RWPE2 (cell line): ENCODE data around the gene TRIM44.

Experiments
- ATAC-seq: fragments of 200-7000 bp; cut with Tn5 transposase; 3 replicates; pipeline ENCODE4 v1.9.1; 2021; ENCODE audit warnings: low read depth
- DNase-seq: peaks from one replicate; pipeline ENCODE4 v3.0.0-alpha.2; 2020; ENCODE audit warnings: low spot score
- H3K27ac ChIP-seq: fragments of 450-650 bp; 2 replicates; pipeline ENCODE4 v1.5.1; 2017; ENCODE audit warnings: mild to moderate bottlenecking; ENCODE audit not compliant: poor library complexity, severe bottlenecking
- H3K27me3 ChIP-seq: fragments of 250-450 bp; sonication (Bioruptor Pico); 2 replicates; pipeline ENCODE4 v1.5.1; 2021; ENCODE audit warnings: mild to moderate bottlenecking, moderate library complexity; ENCODE audit not compliant: insufficient read depth, poor library complexity, severe bottlenecking
- H3K36me3 ChIP-seq: fragments of 250-450 bp; sonication (Bioruptor Pico); 2 replicates; pipeline ENCODE4 v1.5.1; 2020; ENCODE audit warnings: low read depth, mild to moderate bottlenecking, moderate library complexity
- H3K4me1 ChIP-seq: fragments of 250-450 bp; sonication (Bioruptor Pico); 2 replicates; pipeline ENCODE4 v1.5.1; 2021; ENCODE audit warnings: mild to moderate bottlenecking, moderate library complexity; ENCODE audit not compliant: insufficient read depth, poor library complexity, severe bottlenecking
- H3K4me3 ChIP-seq: fragments of 250-450 bp; sonication (Bioruptor Pico); 2 replicates; pipeline ENCODE4 v1.5.1; 2021; ENCODE audit warnings: mild to moderate bottlenecking, moderate library complexity; ENCODE audit not compliant: severe bottlenecking
- H3K9me3 ChIP-seq: fragments of 250-450 bp; sonication (Bioruptor Pico); 2 replicates; pipeline ENCODE4 v1.5.1; 2021; ENCODE audit warnings: mild to moderate bottlenecking, moderate library complexity; ENCODE audit not compliant: severe bottlenecking
- TF ChIP-seq, protein P1 (sequence below): fragments of 450-650 bp; IDR thresholded peaks from one replicate; pipeline ENCODE4 v1.5.1; 2017; ENCODE audit warnings: mild to moderate bottlenecking, moderate library complexity; ENCODE audit not compliant: poor library complexity, severe bottlenecking

Gene TRIM44

GRCh38 chr11:35800970-35801953 is 138.7 kb downstream of the TRIM44 start:
- H3K9me3 ChIP-seq, result no peaks in the 10 kb centered on the region
- H3K36me3 ChIP-seq, result peaks cover 5% of the 10 kb centered on the region; the same call in 1 of the 2 replicates
- no peak for ATAC-seq
- TF ChIP-seq, protein P1, sequence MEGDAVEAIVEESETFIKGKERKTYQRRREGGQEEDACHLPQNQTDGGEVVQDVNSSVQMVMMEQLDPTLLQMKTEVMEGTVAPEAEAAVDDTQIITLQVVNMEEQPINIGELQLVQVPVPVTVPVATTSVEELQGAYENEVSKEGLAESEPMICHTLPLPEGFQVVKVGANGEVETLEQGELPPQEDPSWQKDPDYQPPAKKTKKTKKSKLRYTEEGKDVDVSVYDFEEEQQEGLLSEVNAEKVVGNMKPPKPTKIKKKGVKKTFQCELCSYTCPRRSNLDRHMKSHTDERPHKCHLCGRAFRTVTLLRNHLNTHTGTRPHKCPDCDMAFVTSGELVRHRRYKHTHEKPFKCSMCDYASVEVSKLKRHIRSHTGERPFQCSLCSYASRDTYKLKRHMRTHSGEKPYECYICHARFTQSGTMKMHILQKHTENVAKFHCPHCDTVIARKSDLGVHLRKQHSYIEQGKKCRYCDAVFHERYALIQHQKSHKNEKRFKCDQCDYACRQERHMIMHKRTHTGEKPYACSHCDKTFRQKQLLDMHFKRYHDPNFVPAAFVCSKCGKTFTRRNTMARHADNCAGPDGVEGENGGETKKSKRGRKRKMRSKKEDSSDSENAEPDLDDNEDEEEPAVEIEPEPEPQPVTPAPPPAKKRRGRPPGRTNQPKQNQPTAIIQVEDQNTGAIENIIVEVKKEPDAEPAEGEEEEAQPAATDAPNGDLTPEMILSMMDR, result no peak
- peaks cover 51% of the 10 kb centered on the region for H3K4me1 ChIP-seq
- H3K27me3 ChIP-seq, result no peaks in the 10 kb centered on the region
- H3K4me3 ChIP-seq, result no peak overlapping the region
- DNase-seq, result no peak
- H3K27ac ChIP-seq, result peak overlapping the region; percentile 59

- H3K36me3 ChIP-seq, result peaks cover 13% of the 10 kb centered on the region
- H3K9me3 ChIP-seq, result no peaks in the 10 kb centered on the region
- DNase-seq (no peak), ATAC-seq (peak; percentile 40; the same call in 1 of the 3 replicates)
- peaks cover 41% of the 10 kb centered on the region for H3K4me1 ChIP-seq
- no peak overlapping the region for H3K4me3 ChIP-seq
- H3K27ac ChIP-seq, result peak overlapping the region; percentile 59
- no peaks in the 10 kb centered on the region for H3K27me3 ChIP-seq
- TF ChIP-seq, protein P1, result no peak
Measured at GRCh38 chr11:35802221-35802620, 139.6 kb downstream of the TRIM44 start.

DNA sequence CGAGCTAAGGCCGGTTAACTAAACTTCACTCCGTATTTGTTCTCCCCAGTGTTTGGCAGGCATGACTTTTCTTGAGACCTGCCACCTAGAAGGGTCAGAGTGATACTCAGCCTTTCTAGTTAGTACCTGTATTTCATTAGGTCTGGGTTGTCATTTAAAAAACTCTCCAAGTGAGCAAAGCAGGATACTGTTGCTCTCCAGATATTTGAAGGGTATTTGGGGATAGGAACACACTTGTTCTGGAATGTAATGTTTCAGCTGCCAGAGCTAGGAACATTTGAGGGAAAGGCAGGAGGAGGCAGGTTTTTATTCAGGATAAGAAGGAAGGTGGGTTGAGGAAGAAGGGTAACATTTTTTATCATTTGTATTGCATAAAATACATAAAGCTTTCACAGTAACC is 140.1 kb downstream of the TRIM44 start:
- peaks cover 13% of the 10 kb centered on the region for H3K36me3 ChIP-seq
- H3K4me3 ChIP-seq, result no peak overlapping the region
- H3K27me3 ChIP-seq, result no peaks in the 10 kb centered on the region
- TF ChIP-seq, protein P1, result no peak
- H3K4me1 ChIP-seq, result peaks cover 37% of the 10 kb centered on the region
- H3K9me3 ChIP-seq, result no peaks in the 10 kb centered on the region
- DNase-seq, result no peak
- peak overlapping the region; percentile 59 for H3K27ac ChIP-seq
- peak; percentile 41; the same call in 1 of the 3 replicates for ATAC-seq

DNA sequence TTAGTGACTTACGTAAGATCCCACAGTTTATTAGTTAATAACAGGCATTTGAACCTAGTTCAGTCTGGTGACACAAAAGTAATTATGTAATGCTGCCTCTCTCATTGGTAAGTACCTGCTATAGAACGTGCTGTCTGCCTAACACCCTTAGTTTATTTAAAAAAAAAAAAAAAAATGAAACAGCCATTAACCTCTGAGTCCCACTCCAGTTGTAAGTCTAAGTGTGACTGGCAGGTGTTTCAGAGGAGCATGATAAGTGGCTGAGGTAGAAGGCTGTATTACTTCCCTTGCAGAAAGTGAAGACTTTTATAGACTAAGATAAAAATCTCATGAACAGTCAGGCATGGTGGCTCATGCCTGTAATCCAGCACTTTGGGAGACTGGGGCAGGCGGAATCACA is 140.5 kb downstream of the TRIM44 start:
- Histone ChIP-seq H3K9me3 (no peaks in the 10 kb centered on the region), H3K27ac (peak overlapping the region; percentile 59), H3K27me3 (no peaks in the 10 kb centered on the region), H3K4me1 (peaks cover 32% of the 10 kb centered on the region), H3K4me3 (no peak overlapping the region), H3K36me3 (peaks cover 13% of the 10 kb centered on the region)
- DNase-seq, result no peak
- TF ChIP-seq, protein P1, result no peak
- no peak for ATAC-seq

GRCh38 chr11:35804451-35805040 is 142.0 kb downstream of the TRIM44 start:
- ATAC-seq, result no peak
- TF ChIP-seq, protein P1, result no peak
- no peak for DNase-seq
- Histone ChIP-seq H3K27ac (no peak overlapping the region), H3K36me3 (peaks cover 13% of the 10 kb centered on the region), H3K4me3 (no peak overlapping the region), H3K4me1 (peaks cover 18% of the 10 kb centered on the region), H3K27me3 (no peaks in the 10 kb centered on the region), H3K9me3 (no peaks in the 10 kb centered on the region)
